Ishikawa (cell line): ENCODE measurements around the gene PSME2.

Experiments
- CREB1 ChIP-seq: IDR thresholded peaks from 2 replicates; pipeline ENCODE4 v1.6.1; 2012; ENCODE audit warnings: low read depth
- FOXM1 ChIP-seq: IDR thresholded peaks from 2 replicates; pipeline ENCODE4 v1.6.1; 2012; ENCODE audit warnings: low read depth, borderline replicate concordance
- MAX ChIP-seq: IDR thresholded peaks from 2 replicates; pipeline ENCODE4 v1.6.1; 2012
- REST ChIP-seq: IDR thresholded peaks from 2 replicates; pipeline ENCODE4 v1.6.1; 2012; ENCODE audit warnings: low read depth, mild to moderate bottlenecking

- TF ChIP-seq MAX (no peak), FOXM1 (no peak), REST (no peak), CREB1 (no peak)
Measured at GRCh38 chr14:24192933-24193332, 46.5 kb upstream of the PSME2 start.
